Muscle layer of duodenum (tissue), 2 donors: ENCODE data around the gene TMEM53.

Experiments used
- H3K27ac ChIP-seq: one replicate; pipeline ENCODE4 v1.7.0; 2013; ENCODE audit warnings: mild to moderate bottlenecking, low read length
- H3K27me3 ChIP-seq: one replicate; pipeline ENCODE4 v1.7.0; 2013; ENCODE audit warnings: low read depth, mild to moderate bottlenecking, control low read depth, low read length
- H3K36me3 ChIP-seq, 2 donors: one replicate each; pipeline ENCODE4 v1.7.0; 2013; ENCODE audit warnings: low read length in 2 of 2, control low read depth in 1 of 2, mild to moderate bottlenecking in 1 of 2; ENCODE audit not compliant: insufficient read depth in 2 of 2, control insufficient read depth in 1 of 2
- H3K4me1 ChIP-seq, 2 donors: one replicate each; pipeline ENCODE4 v1.7.0; 2013; ENCODE audit warnings: low read length in 2 of 2, mild to moderate bottlenecking in 2 of 2, control low read depth in 1 of 2, moderate library complexity in 1 of 2; ENCODE audit not compliant: insufficient read depth in 2 of 2, control insufficient read depth in 1 of 2
- H3K4me3 ChIP-seq, 2 donors: one replicate each; pipeline ENCODE4 v1.7.0; 2013; ENCODE audit warnings: low read length in 2 of 2, low read depth in 1 of 2, mild to moderate bottlenecking in 1 of 2
- H3K9me3 ChIP-seq, 2 donors: one replicate each; pipeline ENCODE4 v1.7.0; 2013; ENCODE audit warnings: low read length in 2 of 2, control low read depth in 1 of 2, mild to moderate bottlenecking in 1 of 2; ENCODE audit not compliant: control insufficient read depth in 1 of 2
- donor health status: healthy.

TMEM53 gene

GRCh38 chr1:44606701-44607281 lies 67.5 kb downstream of the TMEM53 start:
- no peaks in the 10 kb centered on the region for H3K27me3 ChIP-seq
- H3K4me1 ChIP-seq: no peaks in the 10 kb centered on the region
- H3K9me3 ChIP-seq: no peaks in the 10 kb centered on the region
- no peaks in the 10 kb centered on the region for H3K36me3 ChIP-seq
- no peak overlapping the region for H3K27ac ChIP-seq
- H3K4me3 ChIP-seq: no peak overlapping the region

DNA sequence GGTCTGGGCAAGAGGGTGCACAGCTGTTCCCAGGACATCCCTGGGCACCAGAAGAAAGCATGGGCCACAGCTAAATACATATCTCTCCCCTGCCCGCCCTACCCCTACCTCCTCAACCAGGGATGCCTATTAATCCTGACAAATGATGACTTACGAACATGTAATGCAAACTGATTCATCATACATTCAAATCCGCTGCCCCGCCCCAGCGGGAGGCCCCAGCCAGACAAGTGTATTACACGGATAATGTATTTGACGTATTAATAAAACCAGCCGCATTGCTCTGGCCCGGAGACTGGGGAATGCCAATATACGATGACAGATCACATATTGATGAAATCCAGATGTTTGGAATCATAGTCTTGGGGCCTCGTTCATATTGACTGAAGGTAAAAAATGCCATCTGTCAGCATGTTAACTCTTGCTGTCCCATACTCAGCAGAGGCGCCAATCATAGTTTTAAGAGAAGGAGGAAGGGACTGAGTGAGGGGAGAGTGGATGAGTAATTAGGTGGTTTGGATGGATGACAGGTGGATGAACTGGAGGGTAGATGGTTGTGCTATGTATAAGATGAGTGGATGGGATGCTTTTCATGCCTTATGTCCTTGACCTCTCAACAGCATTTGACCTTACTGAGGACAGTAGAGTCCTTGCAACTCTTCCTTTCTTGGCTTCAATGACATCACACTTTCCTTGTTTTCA lies 68.2 kb downstream of the TMEM53 start:
- no peaks in the 10 kb centered on the region for H3K9me3 ChIP-seq
- no peaks in the 10 kb centered on the region for H3K36me3 ChIP-seq
- no peaks in the 10 kb centered on the region for H3K4me1 ChIP-seq
- no peak overlapping the region for H3K27ac ChIP-seq
- no peak overlapping the region for H3K4me3 ChIP-seq
- no peaks in the 10 kb centered on the region for H3K27me3 ChIP-seq

- Histone ChIP-seq H3K27ac (no peak overlapping the region), H3K36me3 (no peaks in the 10 kb centered on the region), H3K27me3 (no peaks in the 10 kb centered on the region), H3K4me1 (no peaks in the 10 kb centered on the region), H3K4me3 (no peak overlapping the region), H3K9me3 (no peaks in the 10 kb centered on the region)
Observed at GRCh38 chr1:44604157-44604955, 69.9 kb downstream of the TMEM53 start.

GRCh38 chr1:44603718-44604117 lies 70.6 kb downstream of the TMEM53 start:
- Histone ChIP-seq H3K4me3 (no peak overlapping the region), H3K36me3 (no peaks in the 10 kb centered on the region), H3K9me3 (no peaks in the 10 kb centered on the region), H3K4me1 (no peaks in the 10 kb centered on the region), H3K27ac (no peak overlapping the region), H3K27me3 (no peaks in the 10 kb centered on the region)
